Measurements from ENCODE around the gene ARSG. TPM values are rescaled to one million over a fixed set of nuclear protein-coding genes. Genes with fewer than 3 reads are reported as not detected.
A peak's percentile ranks its signal among the peaks of the same experiment; 100 is the strongest.

Gene ARSG
- total RNA-seq, 2 donors from 2014 or later, result 1.8 to 12.1 TPM

GRCh38 chr17:68433211-68433610 is 141.9 kb downstream of the ARSG start:
- Mint-ChIP-seq H3K9me3 (no peaks in the 10 kb centered on the region), H3K36me3 (no peaks in the 10 kb centered on the region), H3K27ac (peak overlapping the region in 1 of 2 donors; percentile 17)
- no peak for DNase-seq (ENCODE audit: low spot score in 2 of 2)
- no peak for ATAC-seq

GRCh38 chr17:68433911-68434508 is 142.7 kb downstream of the ARSG start:
- DNase-seq (ENCODE audit: low spot score in 2 of 2) (no peak), ATAC-seq (no peak)
- peak overlapping the region in 1 of 2 donors; percentile 29 for H3K27ac Mint-ChIP-seq
- H3K9me3 Mint-ChIP-seq, result no peaks in the 10 kb centered on the region
- no peaks in the 10 kb centered on the region for H3K36me3 Mint-ChIP-seq

GRCh38 chr17:68435361-68435760 is 144.1 kb downstream of the ARSG start:
- Mint-ChIP-seq H3K36me3 (no peaks in the 10 kb centered on the region), H3K9me3 (no peaks in the 10 kb centered on the region), H3K27ac (no peak overlapping the region)
- ATAC-seq (no peak), DNase-seq (ENCODE audit: low spot score in 2 of 2) (no peak)

- Mint-ChIP-seq H3K9me3 (no peaks in the 10 kb centered on the region), H3K27ac (peak overlapping the region; percentile 17 to 23), H3K36me3 (no peaks in the 10 kb centered on the region)
- DNase-seq (ENCODE audit: low spot score in 2 of 2), result peak; percentile 71 to 84
- ATAC-seq, result peak; percentile 81 to 82
Observed at GRCh38 chr17:68435876-68436842, 144.9 kb downstream of the ARSG start.

- Mint-ChIP-seq H3K36me3 (no peaks in the 10 kb centered on the region), H3K9me3 (no peaks in the 10 kb centered on the region), H3K27ac (peak overlapping the region; percentile 88 to 92)
- ATAC-seq, result peak; percentile 57 to 81
- DNase-seq (ENCODE audit: low spot score in 2 of 2), result no peak
Observed at GRCh38 chr17:68437979-68438822, 146.9 kb downstream of the ARSG start.

- Mint-ChIP-seq H3K36me3 (no peaks in the 10 kb centered on the region), H3K27ac (no peak overlapping the region), H3K9me3 (no peaks in the 10 kb centered on the region)
- DNase-seq (ENCODE audit: low spot score in 2 of 2) (no peak), ATAC-seq (no peak)
Observed at GRCh38 chr17:68439656-68440290, 148.5 kb downstream of the ARSG start.

GRCh38 chr17:68440526-68440925 is 149.2 kb downstream of the ARSG start:
- DNase-seq (ENCODE audit: low spot score in 2 of 2) (no peak), ATAC-seq (no peak)
- H3K36me3 Mint-ChIP-seq, result no peaks in the 10 kb centered on the region
- no peaks in the 10 kb centered on the region for H3K9me3 Mint-ChIP-seq
- H3K27ac Mint-ChIP-seq, result no peak overlapping the region

GRCh38 chr17:68441070-68441770 is 149.9 kb downstream of the ARSG start:
- no peaks in the 10 kb centered on the region for H3K9me3 Mint-ChIP-seq
- H3K27ac Mint-ChIP-seq, result peak overlapping the region in 1 of 2 donors; percentile 31
- ATAC-seq, result no peak
- H3K36me3 Mint-ChIP-seq, result no peaks in the 10 kb centered on the region
- DNase-seq (ENCODE audit: low spot score in 2 of 2), result no peak

- no peaks in the 10 kb centered on the region for H3K9me3 Mint-ChIP-seq
- no peak for DNase-seq (ENCODE audit: low spot score in 2 of 2)
- H3K36me3 Mint-ChIP-seq, result no peaks in the 10 kb centered on the region
- no peak overlapping the region for H3K27ac Mint-ChIP-seq
- no peak for ATAC-seq
Observed at GRCh38 chr17:68443972-68444464, 152.7 kb downstream of the ARSG start.

GRCh38 chr17:68445671-68446070 is 154.4 kb downstream of the ARSG start:
- Mint-ChIP-seq H3K9me3 (no peaks in the 10 kb centered on the region), H3K27ac (no peak overlapping the region)
- ATAC-seq, result no peak

GRCh38 chr17:68446626-68447041 is 155.3 kb downstream of the ARSG start:
- ATAC-seq, result no peak
- H3K9me3 Mint-ChIP-seq, result no peaks in the 10 kb centered on the region
- no peaks in the 10 kb centered on the region for H3K36me3 Mint-ChIP-seq
- no peak for DNase-seq (ENCODE audit: low spot score in 2 of 2)
- no peak overlapping the region for H3K27ac Mint-ChIP-seq

More at GRCh38 chr17:68445671-68446070, 154.4 kb downstream of the ARSG start:
- DNase-seq (ENCODE audit: low spot score in 2 of 2), result no peak
- no peaks in the 10 kb centered on the region for H3K36me3 Mint-ChIP-seq

GRCh38 chr17:68449021-68449739 is 157.9 kb downstream of the ARSG start:
- DNase-seq (ENCODE audit: low spot score in 2 of 2) (no peak), ATAC-seq (no peak)
- Mint-ChIP-seq H3K36me3 (no peaks in the 10 kb centered on the region), H3K27ac (no peak overlapping the region), H3K9me3 (no peaks in the 10 kb centered on the region)

- no peaks in the 10 kb centered on the region for H3K9me3 Mint-ChIP-seq
- H3K27ac Mint-ChIP-seq, result no peak overlapping the region
- H3K36me3 Mint-ChIP-seq, result no peaks in the 10 kb centered on the region
- ATAC-seq (no peak), DNase-seq (ENCODE audit: low spot score in 2 of 2) (no peak)
Observed at GRCh38 chr17:68450391-68450790, 159.1 kb downstream of the ARSG start.

- ATAC-seq (no peak), DNase-seq (ENCODE audit: low spot score in 2 of 2) (no peak)
- Mint-ChIP-seq H3K36me3 (no peaks in the 10 kb centered on the region), H3K27ac (no peak overlapping the region), H3K9me3 (no peaks in the 10 kb centered on the region)
Observed at GRCh38 chr17:68450801-68451200, 159.5 kb downstream of the ARSG start.

- ATAC-seq, result no peak
- no peak overlapping the region for H3K27ac Mint-ChIP-seq
- H3K9me3 Mint-ChIP-seq, result no peaks in the 10 kb centered on the region
Observed at GRCh38 chr17:68451670-68452354, 160.5 kb downstream of the ARSG start.

More at GRCh38 chr17:68451670-68452354, 160.5 kb downstream of the ARSG start:
- DNase-seq (ENCODE audit: low spot score in 2 of 2), result no peak
- H3K36me3 Mint-ChIP-seq, result no peaks in the 10 kb centered on the region

Measured in activated naive CD4-positive, alpha-beta T cell treated with anti-CD3 and anti-CD28 coated beads, Interleukin-2, amount 50 U/mL, for 72 hours (primary cell).